BJ (cell line): ENCODE results near the gene TUBGCP4. TPM values are rescaled to one million over a fixed set of nuclear protein-coding genes. Genes with fewer than 3 reads are reported as not detected.
A peak's percentile ranks its signal among the peaks of the same experiment; 100 is the strongest.

ENCODE experiments used
- CTCF ChIA-PET: fragments of 350-600 bp; formaldehyde crosslinking; extraction: SDS; loops from one replicate; lab custom pipeline; 2021; ENCODE audit warnings: antibody characterized with exemption, inconsistent platforms; lab: Yijun Ruan, JAX
- POLR2A ChIA-PET: fragments of 300-600 bp; sonication (Branson Sonifier 250); formaldehyde crosslinking; extraction: SDS; loops from one replicate; lab custom pipeline; 2021; ENCODE audit warnings: antibody characterized with exemption; lab: Charles Lee
- DNase-seq: peaks from one replicate; pipeline ENCODE4 v3.0.0-alpha.2; 2011; ENCODE audit warnings: low read depth
- H3K27me3 ChIP-seq: 2 replicates; pipeline ENCODE4 v1.6.0; 2011; ENCODE audit warnings: low read length; ENCODE audit not compliant: control insufficient read depth, insufficient read depth
- H3K36me3 ChIP-seq: 2 replicates; pipeline ENCODE4 v1.5.1; 2011; ENCODE audit warnings: low read length; ENCODE audit not compliant: control insufficient read depth, insufficient read depth
- H3K4me3 ChIP-seq: 2 replicates; pipeline ENCODE4 v1.5.1; 2011; ENCODE audit warnings: low read depth, mild to moderate bottlenecking, control low read depth, low read length
- CTCF ChIP-seq: IDR thresholded peaks from 2 replicates; pipeline ENCODE4 v1.5.1; 2011; ENCODE audit warnings: low read depth, mild to moderate bottlenecking, control low read depth, inconsistent platforms, low read length, moderate library complexity; ENCODE audit not compliant: insufficient read depth
- polyA plus RNA-seq: library from polyadenylated mRNA; depleted of rRNA; stranded (reverse); fragments of >200 nt; gene quantifications from 2 replicates; pipeline ENCODE4 v1.2.3, GENCODE V29; 2011; rRNA removed

The TUBGCP4 gene
- polyA plus RNA-seq, 1 experiment, result 10.3 TPM

DNA sequence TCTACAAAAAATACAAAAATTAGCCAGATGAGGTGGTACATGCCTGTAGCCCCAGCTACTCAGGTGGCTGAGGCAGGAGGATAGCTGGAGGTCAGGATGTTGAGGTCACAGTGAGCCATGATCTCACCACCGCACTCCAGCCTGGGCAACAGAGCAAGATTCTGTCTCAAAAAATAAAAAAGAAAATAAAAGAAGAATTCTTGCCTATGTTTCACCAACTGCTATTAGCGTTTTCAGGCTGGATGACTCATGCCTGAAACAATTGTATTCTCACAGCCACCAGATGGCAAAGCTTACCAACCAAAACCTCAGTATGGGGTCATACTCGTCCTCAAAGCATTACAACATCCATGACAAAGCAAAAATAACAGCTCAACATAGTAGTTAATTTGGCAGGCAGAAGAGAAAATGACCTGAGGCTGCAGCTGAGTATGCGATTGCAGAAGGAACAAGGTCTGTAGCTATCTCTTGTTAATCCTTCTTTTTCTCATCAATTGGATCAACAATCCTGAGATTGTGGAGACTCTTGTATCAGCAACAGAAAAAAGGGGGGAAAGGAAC lies 69.9 kb downstream of the TUBGCP4 start:
- peak; percentile 94 for DNase-seq
- Histone ChIP-seq H3K27me3 (no peaks in the 10 kb centered on the region), H3K4me3 (no peak overlapping the region), H3K36me3 (peaks cover 12% of the 10 kb centered on the region)
- POLR2A ChIA-PET, result no interaction called here
- CTCF ChIA-PET, result interaction anchor here (0.6 to 2.1 kb wide), 12 partner anchors 13 to 324 kb away, joined by 3 to 32 read pairs (median 4); partner anchors contain the start of gene MAP1A
- peak; percentile 51 for TF ChIP-seq CTCF

GRCh38 chr15:43441316-43441715 lies 70.4 kb downstream of the TUBGCP4 start:
- TF ChIP-seq CTCF, result no peak
- POLR2A ChIA-PET, result no interaction called here
- no peaks in the 10 kb centered on the region for H3K27me3 ChIP-seq
- no peak for DNase-seq
- H3K4me3 ChIP-seq, result no peak overlapping the region
- CTCF ChIA-PET, result interaction anchor here (0.6 to 2.1 kb wide), 12 partner anchors 13 to 324 kb away, joined by 3 to 32 read pairs (median 4); partner anchors contain the start of gene MAP1A
- H3K36me3 ChIP-seq, result peaks cover 12% of the 10 kb centered on the region

GRCh38 chr15:43446344-43446743 lies 75.4 kb downstream of the TUBGCP4 start:
- no peak for TF ChIP-seq CTCF
- Histone ChIP-seq H3K4me3 (no peak overlapping the region), H3K36me3 (peaks cover 5% of the 10 kb centered on the region; the same call in 1 of the 2 replicates), H3K27me3 (no peaks in the 10 kb centered on the region)
- ChIA-PET POLR2A (no interaction called here), CTCF (no interaction called here)
- no peak for DNase-seq

GRCh38 chr15:43449981-43450380 lies 79.1 kb downstream of the TUBGCP4 start:
- H3K36me3 ChIP-seq, result peaks cover 2% of the 10 kb centered on the region; the same call in 1 of the 2 replicates
- ChIA-PET POLR2A (no interaction called here), CTCF (interaction anchor here (0.8 kb wide), 1 partner anchor 422 kb away, joined by 3 read pairs; no protein-coding TSS in a partner anchor)
- DNase-seq, result no peak
- H3K27me3 ChIP-seq, result no peaks in the 10 kb centered on the region
- no peak for TF ChIP-seq CTCF
- H3K4me3 ChIP-seq, result no peak overlapping the region

Other genes with a start within 250 kb of the TUBGCP4 start
- gene TMEM62, start 237.5 kb upstream of the TUBGCP4 start, polyA plus RNA-seq, result 4.2 and 6.6 TPM in 2 replicates
- gene CCNDBP1, start 185.7 kb upstream of the TUBGCP4 start, polyA plus RNA-seq, result 76.5 and 86.5 TPM in 2 replicates
- gene EPB42, start 150.1 kb upstream of the TUBGCP4 start, polyA plus RNA-seq, result not detected in 2 replicates
- gene TGM5, start 104.2 kb upstream of the TUBGCP4 start, polyA plus RNA-seq, result not detected in 2 replicates
- not detected in 2 replicates for gene TGM7, start 68.8 kb upstream of the TUBGCP4 start, polyA plus RNA-seq
- 8.7 and 10.7 TPM in 2 replicates for gene LCMT2, start 40.5 kb upstream of the TUBGCP4 start, polyA plus RNA-seq
- gene ZSCAN29, start 58 bp upstream of the TUBGCP4 start, polyA plus RNA-seq, result 6.4 TPM in 2 replicates
- gene TP53BP1, start 122.1 kb downstream of the TUBGCP4 start, polyA plus RNA-seq, result 48.3 and 59.9 TPM in 2 replicates
- gene MAP1A, start 146.5 kb downstream of the TUBGCP4 start, polyA plus RNA-seq, result 32.9 and 54.0 TPM in 2 replicates
- gene PPIP5K1, start 219.1 kb downstream of the TUBGCP4 start, polyA plus RNA-seq, result 24.1 and 29.2 TPM in 2 replicates
- gene CKMT1B, start 222.9 kb downstream of the TUBGCP4 start, polyA plus RNA-seq, result 0.12 and 0.25 TPM in 2 replicates
- not detected in 2 replicates for gene STRC, start 247.7 kb downstream of the TUBGCP4 start, polyA plus RNA-seq